HG03457 (cell line): ENCODE measurements around the gene NCOA7.
"Not testable (repeated sequence)": the region's sequence is repeated elsewhere in the genome, so short reads cannot be mapped to it uniquely, and the experiment has no call there.

Source experiments
- ATAC-seq: cut with Tn5 transposase; IDR thresholded peaks from one replicate; pipeline ENCODE4 v1.9.1; 2021; ENCODE audit warnings: moderate number of reproducible peaks; ENCODE audit not compliant: unreplicated experiment

Gene NCOA7

GRCh38 chr6:125942672-125943527 lies 152.1 kb downstream of the NCOA7 start:
- ATAC-seq, result no peak

GRCh38 chr6:125943528-125944433 lies 153.0 kb downstream of the NCOA7 start:
- ATAC-seq, result no peak

GRCh38 chr6:125944434-125944816 lies 153.7 kb downstream of the NCOA7 start:
- no peak for ATAC-seq

- no peak for ATAC-seq
Measured at GRCh38 chr6:125944896-125945295, 154.1 kb downstream of the NCOA7 start.

GRCh38 chr6:125945378-125946141 lies 154.8 kb downstream of the NCOA7 start:
- ATAC-seq, result no peak

- ATAC-seq, result no peak
Measured at GRCh38 chr6:125947615-125948014, 156.9 kb downstream of the NCOA7 start.

- ATAC-seq, result no peak
Measured at GRCh38 chr6:125948455-125948854, 157.7 kb downstream of the NCOA7 start.

GRCh38 chr6:125949069-125949468 lies 158.3 kb downstream of the NCOA7 start:
- ATAC-seq, result no peak

- no peak for ATAC-seq
Measured at GRCh38 chr6:125950293-125950692, 159.5 kb downstream of the NCOA7 start.

GRCh38 chr6:125950716-125951115 lies 160.0 kb downstream of the NCOA7 start:
- not testable (repeated sequence) for ATAC-seq

- ATAC-seq, result no peak
Measured at GRCh38 chr6:125951323-125951722, 160.6 kb downstream of the NCOA7 start.

GRCh38 chr6:125952764-125953501 lies 162.2 kb downstream of the NCOA7 start:
- no peak for ATAC-seq

- ATAC-seq, result no peak
Measured at GRCh38 chr6:125953502-125953875, 162.7 kb downstream of the NCOA7 start.

GRCh38 chr6:125954735-125955339 lies 164.1 kb downstream of the NCOA7 start:
- ATAC-seq, result no peak

- ATAC-seq, result no peak
Measured at GRCh38 chr6:125955973-125956372, 165.2 kb downstream of the NCOA7 start.

GRCh38 chr6:125956506-125957390 lies 166.0 kb downstream of the NCOA7 start, which contains the start of gene HINT3:
TSS of gene HINT3 (plus strand) at chr6:125956770. CDS start at chr6:125956978, 208 bp downstream.
- ATAC-seq, result peak; percentile 94

GRCh38 chr6:125957391-125957693 lies 166.6 kb downstream of the NCOA7 start:
- no peak for ATAC-seq

- no peak for ATAC-seq
Measured at GRCh38 chr6:125957845-125958244, 167.1 kb downstream of the NCOA7 start.

- no peak for ATAC-seq
Measured at GRCh38 chr6:125959041-125959440, 168.3 kb downstream of the NCOA7 start.
